ENCODE measurements around the gene GDA. TPM values are rescaled to one million over a fixed set of nuclear protein-coding genes. Genes with fewer than 3 reads are reported as not detected.

The GDA gene
- total RNA-seq, 2 experiments from 2014 or later: not detected

- Mint-ChIP-seq H3K27ac (no peak overlapping the region), H3K4me1 (ENCODE audit: low read depth) (no peaks in the 10 kb centered on the region), H3K9me3 (ENCODE audit: insufficient read depth) (no peaks in the 10 kb centered on the region), H3K36me3 (ENCODE audit: low read depth) (no peaks in the 10 kb centered on the region), H3K4me3 (no peak overlapping the region), H3K27me3 (ENCODE audit: low read depth) (peaks cover 8% of the 10 kb centered on the region)
- CTCF ChIA-PET: no interaction called here
- no peak for ATAC-seq
- DNase-seq: no peak
- POLR2A ChIA-PET: no interaction called here
These were observed 6.1 kb downstream of the GDA start for GRCh38 chr9:72155301-72155700.

- Mint-ChIP-seq H3K4me3 (no peak overlapping the region), H3K27me3 (ENCODE audit: low read depth) (no peaks in the 10 kb centered on the region), H3K27ac (no peak overlapping the region), H3K9me3 (ENCODE audit: insufficient read depth) (no peaks in the 10 kb centered on the region), H3K4me1 (ENCODE audit: low read depth) (no peaks in the 10 kb centered on the region), H3K36me3 (ENCODE audit: low read depth) (no peaks in the 10 kb centered on the region)
- no peak for ATAC-seq
- POLR2A ChIA-PET: no interaction called here
- CTCF ChIA-PET: no interaction called here
- DNase-seq: no peak
These were observed 7.3 kb downstream of the GDA start for GRCh38 chr9:72156586-72156985.

- ChIA-PET CTCF (no interaction called here), POLR2A (no interaction called here)
- no peak for ATAC-seq
- H3K9me3 Mint-ChIP-seq (ENCODE audit: insufficient read depth): no peaks in the 10 kb centered on the region
- no peak overlapping the region for H3K27ac Mint-ChIP-seq
- no peaks in the 10 kb centered on the region for H3K27me3 Mint-ChIP-seq (ENCODE audit: low read depth)
- no peaks in the 10 kb centered on the region for H3K4me1 Mint-ChIP-seq (ENCODE audit: low read depth)
- no peak overlapping the region for H3K4me3 Mint-ChIP-seq
- no peaks in the 10 kb centered on the region for H3K36me3 Mint-ChIP-seq (ENCODE audit: low read depth)
- DNase-seq: no peak
These were observed 9.4 kb downstream of the GDA start for GRCh38 chr9:72158680-72159079.

- DNase-seq: no peak
- ChIA-PET CTCF (no interaction called here), POLR2A (no interaction called here)
- H3K27me3 Mint-ChIP-seq (ENCODE audit: low read depth): no peaks in the 10 kb centered on the region
- no peaks in the 10 kb centered on the region for H3K4me1 Mint-ChIP-seq (ENCODE audit: low read depth)
- no peak overlapping the region for H3K4me3 Mint-ChIP-seq
- H3K27ac Mint-ChIP-seq: no peak overlapping the region
- no peaks in the 10 kb centered on the region for H3K36me3 Mint-ChIP-seq (ENCODE audit: low read depth)
- no peak for ATAC-seq
- no peaks in the 10 kb centered on the region for H3K9me3 Mint-ChIP-seq (ENCODE audit: insufficient read depth)
These were observed 11.3 kb downstream of the GDA start for GRCh38 chr9:72160446-72161123.

GRCh38 chr9:72165326-72165725 lies 16.1 kb downstream of the GDA start:
- POLR2A ChIA-PET: no interaction called here
- no peak for DNase-seq
- Mint-ChIP-seq H3K4me3 (no peak overlapping the region), H3K27me3 (ENCODE audit: low read depth) (peaks cover 2% of the 10 kb centered on the region), H3K36me3 (ENCODE audit: low read depth) (no peaks in the 10 kb centered on the region), H3K9me3 (ENCODE audit: insufficient read depth) (no peaks in the 10 kb centered on the region), H3K4me1 (ENCODE audit: low read depth) (no peaks in the 10 kb centered on the region), H3K27ac (no peak overlapping the region)
- CTCF ChIA-PET: no interaction called here
- ATAC-seq: no peak

- DNase-seq (no peak), ATAC-seq (no peak)
- ChIA-PET CTCF (no interaction called here), POLR2A (no interaction called here)
- no peaks in the 10 kb centered on the region for H3K36me3 Mint-ChIP-seq (ENCODE audit: low read depth)
- no peaks in the 10 kb centered on the region for H3K9me3 Mint-ChIP-seq (ENCODE audit: insufficient read depth)
- H3K4me1 Mint-ChIP-seq (ENCODE audit: low read depth): no peaks in the 10 kb centered on the region
- no peak overlapping the region for H3K27ac Mint-ChIP-seq
- no peak overlapping the region for H3K4me3 Mint-ChIP-seq
- H3K27me3 Mint-ChIP-seq (ENCODE audit: low read depth): peaks cover 2% of the 10 kb centered on the region
These were observed 16.7 kb downstream of the GDA start for GRCh38 chr9:72165821-72166547.

GRCh38 chr9:72168075-72168474 lies 18.8 kb downstream of the GDA start:
- Mint-ChIP-seq H3K27me3 (ENCODE audit: low read depth) (peaks cover 2% of the 10 kb centered on the region), H3K4me3 (no peak overlapping the region), H3K36me3 (ENCODE audit: low read depth) (no peaks in the 10 kb centered on the region), H3K27ac (no peak overlapping the region), H3K4me1 (ENCODE audit: low read depth) (no peaks in the 10 kb centered on the region), H3K9me3 (ENCODE audit: insufficient read depth) (no peaks in the 10 kb centered on the region)
- ChIA-PET CTCF (no interaction called here), POLR2A (no interaction called here)
- DNase-seq: no peak
- no peak for ATAC-seq

GRCh38 chr9:72169178-72169577 lies 19.9 kb downstream of the GDA start:
- no peak for ATAC-seq
- Mint-ChIP-seq H3K4me1 (ENCODE audit: low read depth) (no peaks in the 10 kb centered on the region), H3K4me3 (no peak overlapping the region), H3K27ac (no peak overlapping the region), H3K9me3 (ENCODE audit: insufficient read depth) (no peaks in the 10 kb centered on the region), H3K36me3 (ENCODE audit: low read depth) (no peaks in the 10 kb centered on the region), H3K27me3 (ENCODE audit: low read depth) (peaks cover 2% of the 10 kb centered on the region)
- CTCF ChIA-PET: interaction anchor here (1.4 kb wide), 1 partner anchor 130 kb away, joined by 3 read pairs; no protein-coding TSS in a partner anchor
- DNase-seq: no peak
- POLR2A ChIA-PET: no interaction called here

- ChIA-PET CTCF (no interaction called here), POLR2A (interaction anchor here (0.7 kb wide), 1 partner anchor 145 kb away, joined by 3 read pairs; no protein-coding TSS in a partner anchor)
- no peaks in the 10 kb centered on the region for H3K36me3 Mint-ChIP-seq (ENCODE audit: low read depth)
- H3K27ac Mint-ChIP-seq: no peak overlapping the region
- ATAC-seq: no peak
- H3K4me3 Mint-ChIP-seq: no peak overlapping the region
- no peak for DNase-seq
- no peaks in the 10 kb centered on the region for H3K27me3 Mint-ChIP-seq (ENCODE audit: low read depth)
- no peaks in the 10 kb centered on the region for H3K4me1 Mint-ChIP-seq (ENCODE audit: low read depth)
- H3K9me3 Mint-ChIP-seq (ENCODE audit: insufficient read depth): no peaks in the 10 kb centered on the region
These were observed 23.8 kb downstream of the GDA start for GRCh38 chr9:72173080-72173479.

GRCh38 chr9:72185561-72185960 lies 36.3 kb downstream of the GDA start:
- Mint-ChIP-seq H3K27ac (no peak overlapping the region), H3K36me3 (ENCODE audit: low read depth) (no peaks in the 10 kb centered on the region), H3K9me3 (ENCODE audit: insufficient read depth) (no peaks in the 10 kb centered on the region), H3K4me1 (ENCODE audit: low read depth) (no peaks in the 10 kb centered on the region), H3K4me3 (no peak overlapping the region), H3K27me3 (ENCODE audit: low read depth) (peaks cover 4% of the 10 kb centered on the region)
- ATAC-seq (no peak), DNase-seq (no peak)
- ChIA-PET CTCF (interaction anchor here (0.8 kb wide), 1 partner anchor 146 kb away, joined by 3 read pairs; no protein-coding TSS in a partner anchor), POLR2A (no interaction called here)

- POLR2A ChIA-PET: no interaction called here
- H3K9me3 Mint-ChIP-seq (ENCODE audit: insufficient read depth): no peaks in the 10 kb centered on the region
- no peak overlapping the region for H3K4me3 Mint-ChIP-seq
- no peaks in the 10 kb centered on the region for H3K36me3 Mint-ChIP-seq (ENCODE audit: low read depth)
- H3K27me3 Mint-ChIP-seq (ENCODE audit: low read depth): peaks cover 4% of the 10 kb centered on the region
- CTCF ChIA-PET: no interaction called here
- no peak for DNase-seq
- ATAC-seq: no peak
- no peak overlapping the region for H3K27ac Mint-ChIP-seq
- no peaks in the 10 kb centered on the region for H3K4me1 Mint-ChIP-seq (ENCODE audit: low read depth)
These were observed 38.0 kb downstream of the GDA start for GRCh38 chr9:72187121-72187695.

- Mint-ChIP-seq H3K27me3 (ENCODE audit: low read depth) (peaks cover 4% of the 10 kb centered on the region), H3K4me1 (ENCODE audit: low read depth) (no peaks in the 10 kb centered on the region), H3K9me3 (ENCODE audit: insufficient read depth) (no peaks in the 10 kb centered on the region), H3K27ac (no peak overlapping the region), H3K4me3 (no peak overlapping the region), H3K36me3 (ENCODE audit: low read depth) (no peaks in the 10 kb centered on the region)
- ChIA-PET POLR2A (interaction anchor here (0.6 kb wide), 1 partner anchor 837 kb away, joined by 3 read pairs; no protein-coding TSS in a partner anchor), CTCF (no interaction called here)
- DNase-seq (no peak), ATAC-seq (no peak)
These were observed 39.0 kb downstream of the GDA start for GRCh38 chr9:72188232-72188631.
